ENCODE results near the gene KCNQ5. TPM values are rescaled to one million over a fixed set of nuclear protein-coding genes. Genes with fewer than 3 reads are reported as not detected.

KCNQ5 gene
- total RNA-seq, 1 donor from 2014 or later, result not detected

- peak in 1 of 2 donors; percentile 24 for DNase-seq (ENCODE audit: low read depth in 2 of 2)
Observed at GRCh38 chr6:73236144-73236750, 614.4 kb downstream of the KCNQ5 start.

- DNase-seq (ENCODE audit: low read depth in 2 of 2), result no peak
Observed at GRCh38 chr6:73240730-73241129, 618.9 kb downstream of the KCNQ5 start.

- no peak for DNase-seq (ENCODE audit: low read depth in 2 of 2)
Observed at GRCh38 chr6:73242001-73242400, 620.1 kb downstream of the KCNQ5 start.
